ENCODE data around the gene DUSP5. TPM values are rescaled to one million over a fixed set of nuclear protein-coding genes. Genes with fewer than 3 reads are reported as not detected.
A peak's percentile ranks its signal among the peaks of the same experiment; 100 is the strongest.

The DUSP5 gene
- total RNA-seq, 1 experiment from 2014 or later: 39.7 TPM

GRCh38 chr10:110544958-110545537 lies 47.3 kb downstream of the DUSP5 start:
- DNase-seq (ENCODE audit: low read depth): peak; percentile 88

- no peak for DNase-seq (ENCODE audit: low read depth)
These were observed 48.4 kb downstream of the DUSP5 start for GRCh38 chr10:110546077-110546476.

- no peak for DNase-seq (ENCODE audit: low read depth)
These were observed 48.9 kb downstream of the DUSP5 start for GRCh38 chr10:110546499-110547110.

GRCh38 chr10:110547139-110547761 lies 49.5 kb downstream of the DUSP5 start:
- DNase-seq (ENCODE audit: low read depth): peak; percentile 70

- no peak for DNase-seq (ENCODE audit: low read depth)
These were observed 50.3 kb downstream of the DUSP5 start for GRCh38 chr10:110548002-110548401.

GRCh38 chr10:110549211-110549610 lies 51.5 kb downstream of the DUSP5 start:
- no peak for DNase-seq (ENCODE audit: low read depth)

- DNase-seq (ENCODE audit: low read depth): no peak
These were observed 56.2 kb downstream of the DUSP5 start for GRCh38 chr10:110553905-110554304.

- DNase-seq (ENCODE audit: low read depth): no peak
These were observed 58.6 kb downstream of the DUSP5 start for GRCh38 chr10:110556296-110556695.

- peak; percentile 38 for DNase-seq (ENCODE audit: low read depth)
These were observed 59.4 kb downstream of the DUSP5 start for GRCh38 chr10:110556969-110557601.

GRCh38 chr10:110558041-110558440 lies 60.3 kb downstream of the DUSP5 start:
- no peak for DNase-seq (ENCODE audit: low read depth)

GRCh38 chr10:110560012-110560411 lies 62.3 kb downstream of the DUSP5 start:
- DNase-seq (ENCODE audit: low read depth): no peak

Other genes with a start within 250 kb of the DUSP5 start
- 5.7 and 8.0 TPM in 2 replicates for gene SMNDC1, start 193.0 kb upstream of the DUSP5 start, total RNA-seq (2014; rRNA removed)
- 34.8 and 44.7 TPM in 2 replicates for gene SMC3, start 69.8 kb downstream of the DUSP5 start, total RNA-seq (2014; rRNA removed)
- gene RBM20, start 146.4 kb downstream of the DUSP5 start, total RNA-seq (2014; rRNA removed): 0.51 and 0.57 TPM in 2 replicates